GM13976 (cell line): Measurements from ENCODE around the gene BCAN.

Experiments used
- DNase-seq: peaks from one replicate; pipeline ENCODE4 v3.0.0; 2012; ENCODE audit warnings: low spot score
- in situ Hi-C: fragments of 300-500 bp; cut with MboI; formaldehyde crosslinking; loops from one replicate; pipeline ENCODE4 v1.12.0; 2022; ENCODE audit warnings: low sequenced_read_pairs, mixed read lengths, inconsistent platforms; ENCODE audit not compliant: unreplicated experiment
- TF ChIP-seq, protein P1 (sequence below): IDR thresholded peaks from 2 replicates; pipeline ENCODE4 v1.5.1; 2012; ENCODE audit warnings: borderline replicate concordance, mild to moderate bottlenecking; ENCODE audit not compliant: insufficient read depth; ENCODE audit errors: extremely low read depth, missing control alignments, control extremely low read depth

BCAN gene

GRCh38 chr1:156680056-156680455, 38.1 kb downstream of the BCAN start:
- in situ Hi-C loops: no loop called here
- no peak for DNase-seq
- TF ChIP-seq, protein P1, sequence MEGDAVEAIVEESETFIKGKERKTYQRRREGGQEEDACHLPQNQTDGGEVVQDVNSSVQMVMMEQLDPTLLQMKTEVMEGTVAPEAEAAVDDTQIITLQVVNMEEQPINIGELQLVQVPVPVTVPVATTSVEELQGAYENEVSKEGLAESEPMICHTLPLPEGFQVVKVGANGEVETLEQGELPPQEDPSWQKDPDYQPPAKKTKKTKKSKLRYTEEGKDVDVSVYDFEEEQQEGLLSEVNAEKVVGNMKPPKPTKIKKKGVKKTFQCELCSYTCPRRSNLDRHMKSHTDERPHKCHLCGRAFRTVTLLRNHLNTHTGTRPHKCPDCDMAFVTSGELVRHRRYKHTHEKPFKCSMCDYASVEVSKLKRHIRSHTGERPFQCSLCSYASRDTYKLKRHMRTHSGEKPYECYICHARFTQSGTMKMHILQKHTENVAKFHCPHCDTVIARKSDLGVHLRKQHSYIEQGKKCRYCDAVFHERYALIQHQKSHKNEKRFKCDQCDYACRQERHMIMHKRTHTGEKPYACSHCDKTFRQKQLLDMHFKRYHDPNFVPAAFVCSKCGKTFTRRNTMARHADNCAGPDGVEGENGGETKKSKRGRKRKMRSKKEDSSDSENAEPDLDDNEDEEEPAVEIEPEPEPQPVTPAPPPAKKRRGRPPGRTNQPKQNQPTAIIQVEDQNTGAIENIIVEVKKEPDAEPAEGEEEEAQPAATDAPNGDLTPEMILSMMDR: no peak

DNA sequence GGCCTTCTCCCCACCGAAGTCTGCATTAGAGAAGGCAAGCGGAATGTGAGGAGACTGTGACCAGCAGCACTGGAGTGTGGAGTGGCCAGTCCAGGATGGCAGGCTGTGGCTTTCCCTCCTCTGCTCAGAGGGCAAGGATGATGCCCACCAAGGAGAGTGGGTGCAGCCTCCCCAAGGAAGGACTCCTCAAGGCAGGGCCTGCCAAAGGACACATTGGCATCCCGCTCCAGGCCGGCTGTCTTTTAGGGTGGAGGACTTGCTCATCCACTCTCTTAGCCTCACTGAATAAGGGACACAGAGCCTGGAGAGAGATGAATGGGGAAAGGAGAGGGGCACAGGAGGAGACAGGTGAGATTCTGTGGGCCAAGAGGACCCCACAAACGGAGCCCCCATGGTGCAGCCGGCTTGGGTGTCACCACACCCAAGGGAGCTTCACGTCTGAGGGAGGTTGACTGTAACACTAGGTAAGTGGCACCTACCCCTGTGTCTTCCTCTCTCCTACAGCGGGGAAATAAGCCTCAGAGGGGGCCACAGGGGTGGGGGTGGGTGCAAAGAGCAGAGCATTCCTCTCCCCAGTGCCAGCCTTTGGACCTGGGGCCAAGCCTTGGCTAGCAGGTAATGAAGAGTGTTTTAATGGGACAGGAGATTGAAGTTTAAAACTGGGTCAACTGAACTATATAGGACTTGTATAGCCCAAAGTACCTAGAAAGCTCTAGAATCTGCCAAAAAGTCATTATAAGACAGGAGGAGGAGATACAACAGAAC, 39.5 kb downstream of the BCAN start:
- TF ChIP-seq, protein P1: no peak
- DNase-seq: no peak
- in situ Hi-C loops: no loop called here

DNA sequence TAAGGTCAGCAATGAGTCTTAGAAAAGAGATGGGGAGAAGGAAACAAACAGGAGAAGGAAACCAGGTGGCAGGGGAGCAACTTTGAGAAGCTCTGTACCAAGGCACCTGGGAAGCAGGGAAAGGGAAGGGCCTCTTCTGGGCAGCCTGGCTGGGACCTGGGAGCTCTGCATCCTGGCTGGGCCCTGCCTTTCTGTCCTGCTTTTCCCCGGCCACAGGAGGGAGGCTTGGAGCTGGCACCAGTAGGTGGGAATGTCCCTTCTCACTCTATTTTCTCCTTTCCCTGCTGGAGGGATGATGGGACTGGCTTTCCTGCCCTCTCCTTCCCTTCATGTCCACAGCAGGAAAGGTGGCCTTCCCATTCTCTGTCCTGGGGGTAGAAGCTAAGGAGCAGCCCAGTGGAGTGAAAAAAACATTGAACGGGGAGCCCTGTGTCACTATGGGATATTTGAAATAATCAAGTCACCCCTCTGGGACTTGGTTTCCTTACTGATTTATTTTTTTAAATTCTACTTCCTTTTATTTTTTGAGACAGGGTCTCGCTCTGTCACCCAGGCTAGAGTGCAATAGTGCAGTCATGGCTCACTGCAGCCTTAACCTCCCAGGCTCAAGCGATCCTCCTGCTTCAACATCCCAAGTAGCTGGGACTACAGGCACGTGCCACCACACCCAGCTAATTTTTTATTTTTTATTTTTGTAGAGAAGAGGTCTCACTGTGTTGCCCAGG, 40.4 kb downstream of the BCAN start:
- DNase-seq: no peak
- in situ Hi-C loops: no loop called here
- TF ChIP-seq, protein P1: no peak

GRCh38 chr1:156684227-156684782, 42.4 kb downstream of the BCAN start:
- DNase-seq: no peak
- TF ChIP-seq, protein P1: no peak
- in situ Hi-C loops: no loop called here

DNA sequence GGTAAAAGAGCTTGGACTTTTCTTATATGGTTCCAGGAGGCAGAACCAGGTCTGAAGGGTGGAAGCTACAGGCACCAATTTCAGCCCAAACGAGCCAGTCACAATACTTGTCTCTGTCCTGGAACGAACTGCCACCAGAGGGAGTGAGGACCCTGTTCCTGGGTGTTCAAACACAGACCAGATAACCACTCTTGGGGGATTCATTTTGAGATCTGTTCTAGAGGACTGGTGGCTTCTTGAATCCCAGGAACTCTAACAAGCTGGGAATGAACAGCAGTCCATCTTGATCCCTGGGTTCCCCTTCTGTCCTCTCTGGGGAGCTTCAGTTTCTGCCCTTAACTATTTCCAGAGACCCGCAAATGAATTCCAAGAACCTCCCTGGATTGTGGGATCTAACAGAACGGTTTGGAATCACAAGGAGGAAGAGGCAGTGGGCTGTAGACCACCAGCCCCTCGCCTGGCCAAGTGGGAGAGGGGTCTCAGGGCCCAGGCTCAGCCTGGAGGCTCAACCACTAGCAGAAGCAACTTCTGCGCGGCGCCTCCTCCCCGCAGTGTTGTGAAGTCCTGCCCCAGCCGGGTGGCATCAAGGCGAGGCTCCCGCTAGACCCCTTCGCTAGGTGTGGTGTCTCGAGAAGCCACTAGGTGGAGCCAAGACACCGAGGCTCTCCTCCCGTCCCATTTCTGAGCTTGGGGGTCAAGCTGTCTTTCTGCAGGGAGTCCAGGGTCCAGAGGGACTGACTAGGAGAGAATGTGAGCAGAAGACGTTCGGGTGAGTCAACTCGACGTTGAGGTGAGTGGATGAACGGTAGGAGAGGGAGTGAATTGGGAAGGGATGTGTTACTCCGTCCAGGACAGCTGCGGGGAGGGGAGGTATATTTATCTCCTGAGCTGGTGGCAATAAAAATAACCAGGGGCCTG, 47.4 kb downstream of the BCAN start:
- peak; percentile 90 for DNase-seq
- in situ Hi-C loops: no loop called here
- TF ChIP-seq, protein P1: peak; percentile 85
